VCaP (cell line): Measurements from ENCODE around the gene ARHGAP45.
"Not testable (repeated sequence)": the region's sequence is repeated elsewhere in the genome, so short reads cannot be mapped to it uniquely, and the experiment has no call there.

Source experiments
- H3K27ac ChIP-seq: fragments of 450-650 bp; 2 replicates; pipeline ENCODE4 v1.5.1; 2017
- CTCF ChIP-seq: fragments of 450-650 bp; conservative IDR thresholded peaks from 2 replicates; pipeline ENCODE4 v1.5.1; 2017; ENCODE audit warnings: mild to moderate bottlenecking, moderate library complexity

ARHGAP45 gene

GRCh38 chr19:1128106-1128505 lies 61.1 kb downstream of the ARHGAP45 start:
- TF ChIP-seq CTCF, result no peak
- no peak overlapping the region for H3K27ac ChIP-seq

DNA sequence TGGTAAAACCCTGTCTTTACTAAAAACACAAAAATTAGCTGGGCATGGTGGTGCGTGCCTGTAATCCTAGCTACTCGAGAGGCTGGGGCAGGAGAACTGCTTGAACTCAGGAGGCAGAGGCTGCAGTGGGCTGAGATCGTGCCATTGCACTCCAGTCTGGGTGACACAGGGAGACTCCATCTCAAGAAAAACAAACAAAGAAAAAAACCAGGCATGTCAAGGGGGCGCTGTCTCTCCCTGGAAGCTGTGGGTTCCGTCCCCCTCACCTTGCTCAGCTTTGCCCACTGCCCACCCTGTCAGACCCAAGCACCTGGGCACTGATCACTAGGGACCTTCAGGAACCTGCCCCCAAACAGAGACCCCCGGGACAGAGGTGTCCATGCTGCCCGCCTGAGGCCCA lies 62.1 kb downstream of the ARHGAP45 start:
- H3K27ac ChIP-seq, result not testable (repeated sequence)

- TF ChIP-seq CTCF, result no peak
- no peak overlapping the region for H3K27ac ChIP-seq
Measured at GRCh38 chr19:1129535-1129934, 62.6 kb downstream of the ARHGAP45 start.

DNA sequence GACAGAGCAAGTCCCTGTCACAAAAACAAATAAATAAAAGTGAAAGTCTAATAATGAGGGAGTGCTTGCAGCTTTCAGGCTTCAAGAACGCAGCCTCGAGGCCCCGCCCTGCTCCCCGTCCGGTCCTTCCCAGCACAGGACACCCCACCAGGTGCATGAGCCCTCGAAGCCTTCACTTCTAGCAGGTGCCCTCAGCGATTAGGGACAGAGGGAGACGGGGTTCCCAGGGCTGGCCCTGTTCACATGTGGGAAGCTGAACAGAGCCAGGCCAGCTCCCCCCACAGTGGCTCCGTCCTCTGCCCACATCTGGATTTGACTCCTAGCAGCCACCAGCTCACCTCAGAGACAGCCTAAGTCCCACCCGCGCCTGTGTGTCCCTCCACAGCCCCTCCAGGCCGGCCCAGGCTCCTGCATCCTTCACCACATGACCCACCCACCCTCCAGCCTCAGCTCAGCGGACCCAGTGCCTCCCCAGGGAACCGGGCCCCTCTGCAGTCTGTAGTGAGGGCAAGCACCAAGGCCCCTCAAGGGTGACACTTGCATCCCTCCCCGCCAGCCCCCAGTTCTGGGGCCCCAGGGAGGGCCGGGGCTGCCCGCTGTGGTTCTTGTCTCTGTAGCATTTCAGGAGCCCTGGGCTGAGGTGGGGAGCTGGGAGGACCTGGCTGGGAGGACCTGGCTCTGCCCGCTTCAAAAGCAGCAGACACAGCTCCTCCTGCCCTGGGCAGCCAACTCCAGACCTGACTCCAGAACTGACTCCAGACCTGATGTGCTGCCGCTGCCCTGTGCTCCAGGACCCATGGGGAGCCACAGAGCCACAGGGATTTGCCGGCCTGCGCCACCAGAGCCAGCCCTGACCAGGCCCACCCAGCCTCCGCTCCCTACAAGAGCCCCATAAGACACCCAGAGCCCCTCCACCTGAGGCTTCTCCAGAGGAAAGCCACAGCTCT lies 64.1 kb downstream of the ARHGAP45 start:
- peak overlapping the region; percentile 72 for H3K27ac ChIP-seq
- TF ChIP-seq CTCF, result no peak

- peak overlapping the region; percentile 72 for H3K27ac ChIP-seq
- TF ChIP-seq CTCF, result no peak; the same call in 1 of the 2 replicates
Measured at GRCh38 chr19:1131718-1132551, 65.0 kb downstream of the ARHGAP45 start.

DNA sequence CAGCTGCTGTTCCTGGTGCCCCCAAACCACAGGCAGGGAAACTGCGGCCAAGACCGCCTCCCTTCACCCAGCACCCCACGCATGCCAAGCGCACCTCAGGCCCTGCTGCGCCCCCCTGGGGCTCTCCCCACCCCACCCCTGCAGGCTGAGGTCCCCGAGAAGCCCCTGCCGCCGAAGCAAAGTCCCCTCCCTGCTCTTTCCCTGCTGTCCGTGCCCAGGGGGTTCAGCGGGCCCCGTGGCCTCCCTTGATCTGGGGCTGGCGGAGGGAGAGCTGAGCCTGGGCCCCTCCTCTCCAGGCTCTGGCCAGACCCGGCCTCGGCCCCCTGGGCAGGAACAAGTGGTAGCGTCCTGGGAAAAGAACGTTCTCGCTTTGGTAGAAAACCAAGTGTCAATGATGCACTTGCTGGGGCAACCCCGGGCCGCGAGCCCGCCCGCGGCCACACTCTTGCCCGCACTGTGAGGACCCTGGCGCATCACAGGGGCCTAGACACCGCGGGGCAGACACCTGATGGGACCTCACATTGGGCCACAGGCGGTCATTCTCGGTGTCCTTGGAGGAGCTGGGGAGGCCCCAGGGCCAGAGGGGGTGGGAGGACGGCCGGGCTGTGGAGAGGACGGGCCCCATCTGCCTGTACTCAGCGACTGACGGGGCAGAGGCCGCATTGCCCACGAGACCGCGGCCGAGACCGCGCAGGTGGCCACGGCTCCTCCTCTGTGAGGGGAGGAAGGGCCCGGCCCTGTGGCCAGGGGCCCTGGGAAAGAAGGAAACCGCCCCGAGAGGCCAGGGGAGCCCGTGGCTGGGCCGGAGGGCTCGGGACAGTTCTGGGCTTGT lies 65.8 kb downstream of the ARHGAP45 start:
- no peak for TF ChIP-seq CTCF
- peak overlapping the region; percentile 72 for H3K27ac ChIP-seq

GRCh38 chr19:1133471-1133929 lies 66.5 kb downstream of the ARHGAP45 start:
- no peak overlapping the region for H3K27ac ChIP-seq
- TF ChIP-seq CTCF, result no peak
